PFSK-1 (cell line): Measurements from ENCODE around the gene FABP1.

Experiments used
- FOXP2 ChIP-seq: optimal IDR thresholded peaks from 2 replicates; pipeline ENCODE3; 2011; ENCODE audit warnings: borderline replicate concordance, control low read depth, inconsistent platforms; ENCODE audit not compliant: insufficient read depth; ENCODE audit errors: extremely low read length, extremely low read depth
- POLR2AphosphoS5 ChIP-seq: IDR thresholded peaks from 2 replicates; pipeline ENCODE4 v1.6.1; 2012; ENCODE audit warnings: low read depth, mild to moderate bottlenecking, control low read depth, low read length, moderate library complexity
- SIN3A ChIP-seq: IDR thresholded peaks from 2 replicates; pipeline ENCODE4 v1.6.1; 2012; ENCODE audit warnings: mild to moderate bottlenecking, low read length, moderate library complexity, borderline replicate concordance; ENCODE audit not compliant: insufficient read depth
- TAF1 ChIP-seq: IDR thresholded peaks from 2 replicates; pipeline ENCODE4 v1.6.1; 2012; ENCODE audit warnings: low read length, control low read depth, borderline replicate concordance; ENCODE audit not compliant: insufficient read depth
- TF ChIP-seq, protein P1 (sequence below), 2 experiments: IDR thresholded peaks; 2 replicates each; pipeline versions ENCODE4 v1.6.1 to v1.8.0; 2011 to 2012; ENCODE audit warnings: low read depth in 2 of 2, low read length in 2 of 2, control low read depth in 1 of 2, inconsistent platforms in 1 of 2, mild to moderate bottlenecking in 1 of 2, moderate library complexity in 1 of 2; ENCODE audit not compliant: insufficient read depth in 1 of 2

The FABP1 gene

DNA sequence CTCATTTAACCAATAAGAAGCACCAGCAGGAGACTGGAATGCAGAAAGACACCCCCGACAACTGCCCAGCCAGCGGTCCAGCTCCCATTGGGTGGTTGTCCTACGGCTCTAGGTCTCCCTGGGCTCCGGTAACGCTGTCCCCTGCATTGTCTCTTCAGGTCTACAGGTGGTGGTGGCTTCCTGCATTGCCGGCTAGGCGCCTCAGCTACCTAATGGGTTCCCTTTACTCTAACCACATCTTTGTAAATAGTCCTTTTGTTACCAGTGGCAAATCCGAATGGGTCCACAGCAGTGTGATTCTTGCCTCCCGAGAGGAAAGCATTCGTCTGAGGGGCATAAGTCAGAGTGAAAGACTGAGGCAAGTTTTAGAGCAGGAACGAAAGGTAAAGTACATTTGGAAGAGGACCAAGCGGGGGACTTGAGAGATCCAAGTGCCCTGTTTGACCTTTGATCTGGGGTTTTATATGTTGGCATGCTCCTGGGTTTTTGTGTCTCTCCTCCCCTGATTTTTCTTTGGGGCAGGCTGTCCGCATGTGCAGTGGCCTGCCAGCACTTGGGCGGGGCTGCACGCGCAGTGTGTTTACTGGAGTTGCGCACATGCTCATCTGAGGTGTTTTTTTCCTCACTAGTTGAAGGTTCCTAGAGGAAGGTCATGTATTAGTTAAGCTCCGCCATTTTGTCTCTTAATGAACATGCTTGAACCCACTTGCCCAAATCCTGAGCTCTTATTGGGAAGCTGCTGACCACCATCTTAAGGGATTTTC is 11.0 kb downstream of the FABP1 start:
- TF ChIP-seq, protein P1, sequence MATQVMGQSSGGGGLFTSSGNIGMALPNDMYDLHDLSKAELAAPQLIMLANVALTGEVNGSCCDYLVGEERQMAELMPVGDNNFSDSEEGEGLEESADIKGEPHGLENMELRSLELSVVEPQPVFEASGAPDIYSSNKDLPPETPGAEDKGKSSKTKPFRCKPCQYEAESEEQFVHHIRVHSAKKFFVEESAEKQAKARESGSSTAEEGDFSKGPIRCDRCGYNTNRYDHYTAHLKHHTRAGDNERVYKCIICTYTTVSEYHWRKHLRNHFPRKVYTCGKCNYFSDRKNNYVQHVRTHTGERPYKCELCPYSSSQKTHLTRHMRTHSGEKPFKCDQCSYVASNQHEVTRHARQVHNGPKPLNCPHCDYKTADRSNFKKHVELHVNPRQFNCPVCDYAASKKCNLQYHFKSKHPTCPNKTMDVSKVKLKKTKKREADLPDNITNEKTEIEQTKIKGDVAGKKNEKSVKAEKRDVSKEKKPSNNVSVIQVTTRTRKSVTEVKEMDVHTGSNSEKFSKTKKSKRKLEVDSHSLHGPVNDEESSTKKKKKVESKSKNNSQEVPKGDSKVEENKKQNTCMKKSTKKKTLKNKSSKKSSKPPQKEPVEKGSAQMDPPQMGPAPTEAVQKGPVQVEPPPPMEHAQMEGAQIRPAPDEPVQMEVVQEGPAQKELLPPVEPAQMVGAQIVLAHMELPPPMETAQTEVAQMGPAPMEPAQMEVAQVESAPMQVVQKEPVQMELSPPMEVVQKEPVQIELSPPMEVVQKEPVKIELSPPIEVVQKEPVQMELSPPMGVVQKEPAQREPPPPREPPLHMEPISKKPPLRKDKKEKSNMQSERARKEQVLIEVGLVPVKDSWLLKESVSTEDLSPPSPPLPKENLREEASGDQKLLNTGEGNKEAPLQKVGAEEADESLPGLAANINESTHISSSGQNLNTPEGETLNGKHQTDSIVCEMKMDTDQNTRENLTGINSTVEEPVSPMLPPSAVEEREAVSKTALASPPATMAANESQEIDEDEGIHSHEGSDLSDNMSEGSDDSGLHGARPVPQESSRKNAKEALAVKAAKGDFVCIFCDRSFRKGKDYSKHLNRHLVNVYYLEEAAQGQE (IDR thresholded peaks at IDR 0.05; ENCODE audit: insufficient read depth in 1 of 2, low read depth in 2 of 2, low read length in 2 of 2) = no peak
- no peak for TF ChIP-seq FOXP2
- no peak for TF ChIP-seq TAF1
- no peak for TF ChIP-seq SIN3A
- TF ChIP-seq POLR2AphosphoS5 = no peak

DNA sequence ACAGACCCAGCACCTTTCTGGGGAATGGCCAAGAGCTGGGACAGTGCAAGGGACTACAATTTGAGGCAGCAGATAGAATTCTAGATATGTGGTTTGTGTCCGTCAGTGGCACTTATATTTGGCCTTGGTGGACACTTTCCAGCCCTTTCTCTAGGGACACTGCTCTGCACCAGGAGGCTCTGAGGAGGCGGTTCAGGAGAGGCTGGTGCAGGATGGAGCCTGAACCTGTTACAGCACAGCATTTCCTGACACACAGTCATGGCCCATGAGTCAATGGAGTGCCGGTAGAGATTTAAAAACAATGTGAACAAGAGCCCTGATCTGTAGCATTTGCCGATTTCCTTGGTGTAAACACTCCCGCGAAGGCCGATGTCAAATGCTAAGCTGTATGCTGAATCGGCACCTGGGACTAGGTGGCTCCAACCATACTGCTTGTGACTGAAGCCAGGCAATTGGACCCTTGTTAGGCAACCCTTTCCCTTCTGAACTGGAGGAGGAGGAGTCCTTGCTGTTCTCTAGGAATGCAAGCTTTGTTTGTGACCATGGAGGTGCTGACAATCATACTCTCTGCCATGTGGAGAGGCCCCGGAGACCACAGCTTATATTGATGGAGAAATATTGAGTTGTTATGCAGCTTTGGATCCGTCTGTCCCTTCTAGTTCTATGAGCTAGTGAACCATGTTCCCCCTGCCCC is 11.9 kb downstream of the FABP1 start:
- TF ChIP-seq TAF1 (no peak), SIN3A (no peak), POLR2AphosphoS5 (no peak), FOXP2 (no peak)
- TF ChIP-seq, protein P1 (IDR thresholded peaks at IDR 0.05; ENCODE audit: insufficient read depth in 1 of 2, low read depth in 2 of 2, low read length in 2 of 2) = no peak

DNA sequence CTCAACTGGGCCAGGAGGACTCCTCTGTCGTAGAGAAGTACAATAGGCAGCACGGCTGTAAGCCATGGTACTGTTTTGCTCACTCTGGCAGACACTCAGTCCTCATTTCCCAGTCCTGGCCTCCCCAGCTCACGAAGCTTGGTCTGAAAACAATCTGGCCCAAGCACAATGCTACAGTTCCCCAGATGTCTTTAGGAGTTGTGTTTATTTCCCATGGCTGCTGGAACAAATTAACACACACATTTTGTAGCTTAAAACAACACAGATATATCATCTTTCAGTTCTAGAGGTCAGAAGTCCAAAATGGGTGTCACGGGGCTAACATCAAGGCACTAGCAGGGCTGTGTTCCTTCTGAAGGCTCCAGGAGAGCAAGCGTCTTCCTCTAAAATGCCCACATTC is 13.0 kb downstream of the FABP1 start:
- TF ChIP-seq SIN3A (no peak), FOXP2 (no peak), POLR2AphosphoS5 (no peak), TAF1 (no peak)
- TF ChIP-seq, protein P1 (IDR thresholded peaks at IDR 0.05; ENCODE audit: insufficient read depth in 1 of 2, low read depth in 2 of 2, low read length in 2 of 2) = no peak

DNA sequence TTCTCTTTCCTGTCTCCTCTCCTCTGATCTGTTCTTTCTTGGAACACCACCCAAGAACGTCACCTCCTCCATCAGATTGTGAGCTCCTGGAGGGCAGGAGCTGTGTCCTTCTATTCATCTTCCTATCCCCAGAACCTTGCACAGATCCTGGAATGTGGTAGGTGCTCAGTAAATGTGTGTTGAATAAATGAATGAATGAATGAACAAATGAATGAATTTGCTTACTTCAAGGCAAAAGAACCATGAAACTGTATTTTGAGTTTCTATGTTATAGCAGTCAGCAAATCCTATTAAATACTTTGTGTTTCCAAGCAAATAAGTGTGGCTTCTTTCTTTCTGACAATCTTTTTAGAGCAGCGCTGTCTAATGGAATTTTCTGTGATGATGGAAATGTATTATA is 14.8 kb downstream of the FABP1 start:
- TF ChIP-seq TAF1 (no peak), POLR2AphosphoS5 (no peak), FOXP2 (no peak), SIN3A (no peak)
- TF ChIP-seq, protein P1 (IDR thresholded peaks at IDR 0.05; ENCODE audit: insufficient read depth in 1 of 2, low read depth in 2 of 2, low read length in 2 of 2) = no peak
